ENCODE data around the gene ULK2.

DNA sequence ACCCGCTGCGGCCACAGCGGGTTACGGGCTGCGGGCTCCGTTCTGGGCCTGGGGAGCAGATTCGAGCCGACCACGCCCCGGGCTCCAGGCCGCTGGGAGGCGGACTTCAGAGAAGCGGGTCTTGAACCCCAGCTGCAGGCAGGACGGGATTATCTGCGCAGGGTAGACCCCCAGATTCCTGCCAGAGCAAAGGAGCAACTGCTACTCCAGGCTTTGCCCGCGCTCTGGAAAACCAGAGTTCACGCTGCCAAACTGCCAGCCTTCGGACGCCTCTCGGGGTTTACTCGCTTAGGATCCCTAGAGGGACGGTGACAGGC is 301 bp upstream of the ULK2 start:
- TF ChIP-seq ATF2 (CRISPR knock-in tag; IDR thresholded peaks at IDR 0.05; ENCODE audit: borderline replicate concordance, low read depth), result no peak
- TF ChIP-seq, protein P1, sequence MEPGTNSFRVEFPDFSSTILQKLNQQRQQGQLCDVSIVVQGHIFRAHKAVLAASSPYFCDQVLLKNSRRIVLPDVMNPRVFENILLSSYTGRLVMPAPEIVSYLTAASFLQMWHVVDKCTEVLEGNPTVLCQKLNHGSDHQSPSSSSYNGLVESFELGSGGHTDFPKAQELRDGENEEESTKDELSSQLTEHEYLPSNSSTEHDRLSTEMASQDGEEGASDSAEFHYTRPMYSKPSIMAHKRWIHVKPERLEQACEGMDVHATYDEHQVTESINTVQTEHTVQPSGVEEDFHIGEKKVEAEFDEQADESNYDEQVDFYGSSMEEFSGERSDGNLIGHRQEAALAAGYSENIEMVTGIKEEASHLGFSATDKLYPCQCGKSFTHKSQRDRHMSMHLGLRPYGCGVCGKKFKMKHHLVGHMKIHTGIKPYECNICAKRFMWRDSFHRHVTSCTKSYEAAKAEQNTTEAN (CRISPR knock-in tag; IDR thresholded peaks at IDR 0.05), result 0 out of 2 replicates have a peak, but pooled peaks have one; percentile 56
- TF ChIP-seq CREM (CRISPR knock-in tag; IDR thresholded peaks at IDR 0.05), result no peak
- TF ChIP-seq NFE2L1 (CRISPR knock-in tag; IDR thresholded peaks at IDR 0.05), result no peak
- no peak for TF ChIP-seq CTCF (IDR thresholded peaks at IDR 0.05)
- no peak for TF ChIP-seq FOXK1 (CRISPR knock-in tag; IDR thresholded peaks at IDR 0.05)
- no peak for TF ChIP-seq NFATC4 (CRISPR knock-in tag; IDR thresholded peaks at IDR 0.05)
- no peak for TF ChIP-seq PRRX2 (CRISPR knock-in tag; IDR thresholded peaks at IDR 0.05)
- TF ChIP-seq, protein P2, sequence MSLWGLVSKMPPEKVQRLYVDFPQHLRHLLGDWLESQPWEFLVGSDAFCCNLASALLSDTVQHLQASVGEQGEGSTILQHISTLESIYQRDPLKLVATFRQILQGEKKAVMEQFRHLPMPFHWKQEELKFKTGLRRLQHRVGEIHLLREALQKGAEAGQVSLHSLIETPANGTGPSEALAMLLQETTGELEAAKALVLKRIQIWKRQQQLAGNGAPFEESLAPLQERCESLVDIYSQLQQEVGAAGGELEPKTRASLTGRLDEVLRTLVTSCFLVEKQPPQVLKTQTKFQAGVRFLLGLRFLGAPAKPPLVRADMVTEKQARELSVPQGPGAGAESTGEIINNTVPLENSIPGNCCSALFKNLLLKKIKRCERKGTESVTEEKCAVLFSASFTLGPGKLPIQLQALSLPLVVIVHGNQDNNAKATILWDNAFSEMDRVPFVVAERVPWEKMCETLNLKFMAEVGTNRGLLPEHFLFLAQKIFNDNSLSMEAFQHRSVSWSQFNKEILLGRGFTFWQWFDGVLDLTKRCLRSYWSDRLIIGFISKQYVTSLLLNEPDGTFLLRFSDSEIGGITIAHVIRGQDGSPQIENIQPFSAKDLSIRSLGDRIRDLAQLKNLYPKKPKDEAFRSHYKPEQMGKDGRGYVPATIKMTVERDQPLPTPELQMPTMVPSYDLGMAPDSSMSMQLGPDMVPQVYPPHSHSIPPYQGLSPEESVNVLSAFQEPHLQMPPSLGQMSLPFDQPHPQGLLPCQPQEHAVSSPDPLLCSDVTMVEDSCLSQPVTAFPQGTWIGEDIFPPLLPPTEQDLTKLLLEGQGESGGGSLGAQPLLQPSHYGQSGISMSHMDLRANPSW (CRISPR knock-in tag; conservative IDR thresholded peaks at IDR 0.05; ENCODE audit: low read depth), result no peak
- TF ChIP-seq, protein P3, sequence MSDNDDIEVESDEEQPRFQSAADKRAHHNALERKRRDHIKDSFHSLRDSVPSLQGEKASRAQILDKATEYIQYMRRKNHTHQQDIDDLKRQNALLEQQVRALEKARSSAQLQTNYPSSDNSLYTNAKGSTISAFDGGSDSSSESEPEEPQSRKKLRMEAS (CRISPR knock-in tag; IDR thresholded peaks at IDR 0.05), result peak; percentile 20; the same call in 1 of the 2 replicates
- TF ChIP-seq SP1 (CRISPR knock-in tag; conservative IDR thresholded peaks at IDR 0.05), result no peak
- no peak for TF ChIP-seq JUN (CRISPR knock-in tag; IDR thresholded peaks at IDR 0.05)
